PFSK-1 (cell line): ENCODE results near the gene DISC1.

Experiments used
- SIN3A ChIP-seq: IDR thresholded peaks from 2 replicates; pipeline ENCODE4 v1.6.1; 2012; ENCODE audit warnings: mild to moderate bottlenecking, low read length, moderate library complexity, borderline replicate concordance; ENCODE audit not compliant: insufficient read depth
- TAF1 ChIP-seq: IDR thresholded peaks from 2 replicates; pipeline ENCODE4 v1.6.1; 2012; ENCODE audit warnings: low read length, control low read depth, borderline replicate concordance; ENCODE audit not compliant: insufficient read depth

GRCh38 chr1:232040260-232040659 lies 413.7 kb downstream of the DISC1 start:
- TF ChIP-seq TAF1 (no peak), SIN3A (no peak)
